HepG2 (cell line): ENCODE results near the gene SMIM29. TPM values are rescaled to one million over a fixed set of nuclear protein-coding genes. Genes with fewer than 3 reads are reported as not detected.
A peak's percentile ranks its signal among the peaks of the same experiment; 100 is the strongest.

Experiments used
- CAMTA2 ChIP-seq: sonication (generic); formaldehyde crosslinking; IDR thresholded peaks from 2 replicates; pipeline ENCODE4 v1.4.0; 2020; ENCODE audit warnings: mild to moderate bottlenecking, missing genetic modification reagents, borderline replicate concordance
- DMAP1 ChIP-seq: IDR thresholded peaks from 2 replicates; pipeline ENCODE4 v1.6.1; 2016
- ETV6 ChIP-seq: sonication (generic); formaldehyde crosslinking; conservative IDR thresholded peaks from 2 replicates; pipeline ENCODE4 v1.4.0; 2020; ENCODE audit warnings: missing genetic modification reagents
- EZH2 ChIP-seq: conservative IDR thresholded peaks from 2 replicates; pipeline ENCODE4 v1.6.1; 2012; ENCODE audit warnings: mild to moderate bottlenecking, low read depth, low read length, moderate library complexity
- FOXA3 ChIP-seq: IDR thresholded peaks from 2 replicates; pipeline ENCODE4 v1.6.1; 2016; ENCODE audit warnings: missing genetic modification reagents, missing compliant biosample characterization
- FOXM1 ChIP-seq: sonication (generic); formaldehyde crosslinking; IDR thresholded peaks from 2 replicates; pipeline ENCODE4 v1.5.0; 2020; ENCODE audit warnings: missing genetic modification reagents
- GFI1 ChIP-seq: sonication (generic); formaldehyde crosslinking; IDR thresholded peaks from 2 replicates; pipeline ENCODE4 v1.5.0; 2020; ENCODE audit warnings: missing genetic modification reagents, mild to moderate bottlenecking, borderline replicate concordance
- IRF9 ChIP-seq: sonication (generic); formaldehyde crosslinking; IDR thresholded peaks from 2 replicates; pipeline ENCODE4 v1.8.0; 2022; ENCODE audit warnings: missing genetic modification reagents, mild to moderate bottlenecking, borderline replicate concordance
- NR2C2 ChIP-seq: sonication (generic); formaldehyde crosslinking; IDR thresholded peaks from 2 replicates; pipeline ENCODE4 v1.4.0; 2020; ENCODE audit warnings: missing genetic modification reagents, mild to moderate bottlenecking, moderate library complexity, borderline replicate concordance
- POLR2G ChIP-seq: fragments of 200-400 bp; formaldehyde crosslinking; IDR thresholded peaks from 2 replicates; pipeline ENCODE4 v1.6.1; 2018; ENCODE audit warnings: mild to moderate bottlenecking, low read depth, low read length, moderate library complexity
- RAD51 ChIP-seq: fragments of 450-650 bp; IDR thresholded peaks from 2 replicates; pipeline ENCODE4 v1.6.1; 2016; ENCODE audit warnings: borderline replicate concordance
- SIX1 ChIP-seq: sonication (generic); formaldehyde crosslinking; IDR thresholded peaks from 2 replicates; pipeline ENCODE4 v1.4.0; 2020; ENCODE audit warnings: missing genetic modification reagents, borderline replicate concordance
- SMARCC2 ChIP-seq: fragments of 450-650 bp; IDR thresholded peaks from 2 replicates; pipeline ENCODE4 v1.6.1; 2017; ENCODE audit warnings: antibody characterized with exemption, mild to moderate bottlenecking
- SOX6 ChIP-seq, 2 experiments: fragments of 450-650 bp in 1 of 2; sonication (generic) in 1 of 2; formaldehyde crosslinking in 1 of 2; IDR thresholded peaks; 2 replicates each; pipeline versions ENCODE4 v1.4.0 to v1.6.1; 2017 to 2020; ENCODE audit warnings: antibody characterized with exemption in 1 of 2, mild to moderate bottlenecking in 1 of 2, missing genetic modification reagents in 1 of 2
- SP4 ChIP-seq: sonication (generic); formaldehyde crosslinking; IDR thresholded peaks from 2 replicates; pipeline ENCODE4 v1.8.1; 2023; ENCODE audit warnings: mild to moderate bottlenecking, missing genetic modification reagents
- SPEN ChIP-seq: sonication (generic); formaldehyde crosslinking; IDR thresholded peaks from 2 replicates; pipeline ENCODE4 v1.5.1; 2020; ENCODE audit warnings: low read depth, mild to moderate bottlenecking, missing genetic modification reagents
- SRF ChIP-seq: IDR thresholded peaks from 2 replicates; pipeline ENCODE4 v1.6.1; 2011; ENCODE audit warnings: mild to moderate bottlenecking, low read depth, low read length, moderate library complexity
- ZFP90 ChIP-seq: sonication (generic); formaldehyde crosslinking; IDR thresholded peaks from 2 replicates; pipeline ENCODE4 v1.8.0; 2022; ENCODE audit warnings: missing genetic modification reagents, mild to moderate bottlenecking, inconsistent platforms, borderline replicate concordance
- ZNF512B ChIP-seq: sonication (generic); formaldehyde crosslinking; IDR thresholded peaks from 2 replicates; pipeline ENCODE4 v1.5.1; 2020; ENCODE audit warnings: missing genetic modification reagents, mild to moderate bottlenecking, borderline replicate concordance
- ZNF678 ChIP-seq: sonication (generic); formaldehyde crosslinking; IDR thresholded peaks from 2 replicates; pipeline ENCODE4 v1.4.0; 2020; ENCODE audit warnings: mild to moderate bottlenecking, missing genetic modification reagents
- ZNF761 ChIP-seq: sonication (generic); formaldehyde crosslinking; conservative IDR thresholded peaks from 2 replicates; pipeline ENCODE4 v1.4.0; 2020; ENCODE audit warnings: mild to moderate bottlenecking, missing genetic modification reagents
- ZNF770 ChIP-seq: sonication (generic); formaldehyde crosslinking; IDR thresholded peaks from 2 replicates; pipeline ENCODE4 v1.5.0; 2020; ENCODE audit warnings: mild to moderate bottlenecking, missing genetic modification reagents
- ZNF891 ChIP-seq: sonication (generic); formaldehyde crosslinking; IDR thresholded peaks from 2 replicates; pipeline ENCODE4 v1.5.0; 2020; ENCODE audit warnings: mild to moderate bottlenecking, missing genetic modification reagents
- ZSCAN20 ChIP-seq: sonication (generic); formaldehyde crosslinking; IDR thresholded peaks from 2 replicates; pipeline ENCODE4 v1.4.0; 2020; ENCODE audit warnings: missing genetic modification reagents, mild to moderate bottlenecking, borderline replicate concordance
- polyA plus RNA-seq, 8 experiments: library from polyadenylated mRNA; depleted of rRNA in 3 of 8; stranded (reverse) in 7 of 8; unstranded in 1 of 8; fragments of >200 nt; fragmentation: Illumina TruSeq in 4 of 8; extraction: Trizol in 4 of 8; gene quantifications; 2 replicates each; pipeline versions ENCODE4 v1.2.1 to v1.2.3, GENCODE V29; 2011 to 2016; ENCODE audit warnings: low read depth in 4 of 8, missing spikeins in 1 of 8, mixed read lengths in 1 of 8; ENCODE audit not compliant: insufficient read depth in 1 of 8
- total RNA-seq, 5 experiments: library from RNA; depleted of rRNA; stranded (reverse); fragments of >200 nt; fragmentation: Illumina TruSeq; extraction: Trizol; gene quantifications; 2 replicates each; pipeline ENCODE4 v1.2.3, GENCODE V29; 2016; ENCODE audit warnings: low read depth in 1 of 5

The SMIM29 gene
- total and polyA plus RNA-seq, 2 of the 13 experiments (the other 11 are each of a cell fraction or from before 2014, with no cell fraction given), result 8.8 to 15.3 TPM

- TF ChIP-seq DMAP1 (CRISPR knock-in tag) (peak; percentile 66), FOXA3 (CRISPR knock-in tag) (peak; percentile 23; the same call in 1 of the 2 replicates), SIX1 (CRISPR knock-in tag) (no peak), SP4 (CRISPR knock-in tag) (peak; percentile 81), SPEN (peak; percentile 71; the same call in 1 of the 2 replicates), ZSCAN20 (CRISPR knock-in tag) (0 out of 2 replicates have a peak, but pooled peaks have one; percentile 71), POLR2G (peak; percentile 89), ZNF891 (CRISPR knock-in tag) (peak; percentile 17; the same call in 1 of the 2 replicates), GFI1 (no peak; the same call in 1 of the 2 replicates), ZFP90 (CRISPR knock-in tag) (no peak; the same call in 1 of the 2 replicates), ZNF761 (CRISPR knock-in tag) (peak; percentile 89), SRF (no peak), ZNF512B (CRISPR knock-in tag) (0 out of 2 replicates have a peak, but pooled peaks have one; percentile 45), ETV6 (no peak; the same call in 1 of the 2 replicates), ZNF678 (CRISPR knock-in tag) (peak; percentile 17; the same call in 1 of the 2 replicates), SMARCC2 (no peak), NR2C2 (peak; percentile 52; the same call in 1 of the 2 replicates), EZH2 (no peak), RAD51 (no peak), FOXM1 (CRISPR knock-in tag) (no peak), IRF9 (CRISPR knock-in tag) (peak; percentile 29; the same call in 1 of the 2 replicates), CAMTA2 (CRISPR knock-in tag) (no peak), SOX6 (IDR thresholded peaks at IDR 0.05) (no peak), SOX6 (CRISPR knock-in tag; IDR thresholded peaks at IDR 0.05) (no peak; the same call in 1 of the 2 replicates), ZNF770 (CRISPR knock-in tag) (peak; percentile 49)
Observed at GRCh38 chr6:34248727-34249468, at the start of gene SMIM29 (continued).
